HG02981 (cell line): ENCODE measurements around the gene TMEM163.
"Not testable (repeated sequence)": the region's sequence is repeated elsewhere in the genome, so short reads cannot be mapped to it uniquely, and the experiment has no call there.

Experiments used
- ATAC-seq: cut with Tn5 transposase; IDR thresholded peaks from one replicate; pipeline ENCODE4 v1.9.1; 2021; ENCODE audit warnings: mild to moderate bottlenecking, moderate library complexity; ENCODE audit not compliant: unreplicated experiment

TMEM163 gene

GRCh38 chr2:134540990-134541389 lies 177.8 kb downstream of the TMEM163 start:
- no peak for ATAC-seq

GRCh38 chr2:134539981-134540380 lies 178.8 kb downstream of the TMEM163 start:
- ATAC-seq, result no peak

- no peak for ATAC-seq
Measured at GRCh38 chr2:134537702-134538101, 181.1 kb downstream of the TMEM163 start.

GRCh38 chr2:134537121-134537520 lies 181.7 kb downstream of the TMEM163 start:
- no peak for ATAC-seq

GRCh38 chr2:134536296-134536695 lies 182.5 kb downstream of the TMEM163 start:
- no peak for ATAC-seq

GRCh38 chr2:134532537-134532936 lies 186.3 kb downstream of the TMEM163 start:
- ATAC-seq, result no peak

GRCh38 chr2:134527381-134527780 lies 191.4 kb downstream of the TMEM163 start:
- no peak for ATAC-seq

GRCh38 chr2:134522496-134523455 lies 196.0 kb downstream of the TMEM163 start:
- ATAC-seq, result no peak

- ATAC-seq, result no peak
Measured at GRCh38 chr2:134518101-134518500, 200.7 kb downstream of the TMEM163 start.

GRCh38 chr2:134515137-134515536 lies 203.7 kb downstream of the TMEM163 start:
- no peak for ATAC-seq

GRCh38 chr2:134513465-134513804 lies 205.4 kb downstream of the TMEM163 start:
- ATAC-seq, result no peak

GRCh38 chr2:134512734-134513464 lies 205.9 kb downstream of the TMEM163 start:
- no peak for ATAC-seq

GRCh38 chr2:134508391-134508790 lies 210.4 kb downstream of the TMEM163 start:
- no peak for ATAC-seq

GRCh38 chr2:134507697-134508096 lies 211.1 kb downstream of the TMEM163 start:
- no peak for ATAC-seq

- ATAC-seq, result not testable (repeated sequence)
Measured at GRCh38 chr2:134507159-134507558, 211.6 kb downstream of the TMEM163 start.

- ATAC-seq, result no peak
Measured at GRCh38 chr2:134505446-134505845, 213.4 kb downstream of the TMEM163 start.

GRCh38 chr2:134504586-134505336 lies 214.0 kb downstream of the TMEM163 start:
- no peak for ATAC-seq

- ATAC-seq, result no peak
Measured at GRCh38 chr2:134502104-134502503, 216.7 kb downstream of the TMEM163 start.

- ATAC-seq, result no peak
Measured at GRCh38 chr2:134501476-134502091, 217.2 kb downstream of the TMEM163 start.

GRCh38 chr2:134500211-134500935 lies 218.4 kb downstream of the TMEM163 start:
- no peak for ATAC-seq
